ENCODE data around the gene LRMDA. TPM values are rescaled to one million over a fixed set of nuclear protein-coding genes. Genes with fewer than 3 reads are reported as not detected.

LRMDA gene
- total RNA-seq, 1 donor from 2014 or later, result not detected

DNA sequence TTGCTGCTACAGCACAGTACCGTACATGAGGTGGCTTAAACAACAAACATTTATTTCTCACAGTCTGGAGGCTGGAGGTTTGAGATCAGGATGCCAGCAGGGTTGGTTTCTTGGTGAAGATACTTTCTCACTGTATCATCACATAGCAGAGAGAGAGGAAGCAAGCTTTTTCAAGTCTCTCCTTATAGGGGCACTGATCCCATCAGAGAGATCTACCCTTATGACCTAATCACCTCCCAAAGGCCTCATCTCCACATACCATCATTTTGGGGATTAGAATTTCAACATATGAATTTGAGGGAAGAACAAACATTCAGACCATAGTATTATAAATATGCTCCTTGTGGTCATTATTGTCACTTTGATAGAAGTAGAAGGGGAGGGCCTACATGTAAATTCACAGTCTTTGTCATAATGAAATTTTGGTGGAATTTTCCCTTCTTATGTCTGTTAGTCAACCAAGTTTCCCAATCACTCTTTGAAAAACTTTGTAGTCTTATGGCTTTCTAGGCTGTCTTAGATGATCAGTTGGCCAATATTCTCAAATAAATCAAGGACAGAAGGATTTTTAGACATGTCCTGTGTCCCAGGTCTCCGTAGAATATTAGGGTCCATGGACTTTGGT lies 606.2 kb downstream of the LRMDA start:
- Mint-ChIP-seq H3K4me1 (no peaks in the 10 kb centered on the region), H3K27ac (no peak overlapping the region), H3K36me3 (ENCODE audit: low read depth) (no peaks in the 10 kb centered on the region), H3K4me3 (no peak overlapping the region), H3K27me3 (no peaks in the 10 kb centered on the region), H3K9me3 (no peaks in the 10 kb centered on the region)
- DNase-seq, result no peak
- intact Hi-C loops (cut with micrococcal nuclease), result loop anchor here (5.0 kb wide), 1 partner anchor 640 kb away; no protein-coding TSS in a partner anchor

DNA sequence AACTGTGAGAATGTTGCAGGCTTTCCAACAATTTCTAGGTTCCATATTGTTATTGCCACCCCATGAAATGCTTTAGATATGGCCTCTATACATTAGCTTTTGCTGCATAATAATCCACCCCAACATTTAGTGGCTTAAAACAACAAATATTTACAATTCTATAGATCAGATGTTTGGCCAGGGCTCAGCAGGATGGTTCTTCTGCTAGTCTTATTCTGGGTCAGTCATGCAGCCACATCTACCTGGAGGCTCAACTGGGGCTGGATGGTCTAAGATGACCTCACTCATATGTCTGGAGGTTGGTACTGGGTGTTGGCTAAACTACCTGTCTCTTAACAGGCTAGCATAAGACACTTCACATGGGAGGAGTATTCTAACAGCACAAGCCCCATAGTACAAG lies 607.3 kb downstream of the LRMDA start:
- intact Hi-C loops (cut with micrococcal nuclease), result loop anchor here (5.0 kb wide), 1 partner anchor 641 kb away; no protein-coding TSS in a partner anchor
- Mint-ChIP-seq H3K9me3 (no peaks in the 10 kb centered on the region), H3K4me3 (no peak overlapping the region), H3K36me3 (ENCODE audit: low read depth) (no peaks in the 10 kb centered on the region), H3K4me1 (no peaks in the 10 kb centered on the region), H3K27ac (no peak overlapping the region), H3K27me3 (no peaks in the 10 kb centered on the region)
- no peak for DNase-seq

DNA sequence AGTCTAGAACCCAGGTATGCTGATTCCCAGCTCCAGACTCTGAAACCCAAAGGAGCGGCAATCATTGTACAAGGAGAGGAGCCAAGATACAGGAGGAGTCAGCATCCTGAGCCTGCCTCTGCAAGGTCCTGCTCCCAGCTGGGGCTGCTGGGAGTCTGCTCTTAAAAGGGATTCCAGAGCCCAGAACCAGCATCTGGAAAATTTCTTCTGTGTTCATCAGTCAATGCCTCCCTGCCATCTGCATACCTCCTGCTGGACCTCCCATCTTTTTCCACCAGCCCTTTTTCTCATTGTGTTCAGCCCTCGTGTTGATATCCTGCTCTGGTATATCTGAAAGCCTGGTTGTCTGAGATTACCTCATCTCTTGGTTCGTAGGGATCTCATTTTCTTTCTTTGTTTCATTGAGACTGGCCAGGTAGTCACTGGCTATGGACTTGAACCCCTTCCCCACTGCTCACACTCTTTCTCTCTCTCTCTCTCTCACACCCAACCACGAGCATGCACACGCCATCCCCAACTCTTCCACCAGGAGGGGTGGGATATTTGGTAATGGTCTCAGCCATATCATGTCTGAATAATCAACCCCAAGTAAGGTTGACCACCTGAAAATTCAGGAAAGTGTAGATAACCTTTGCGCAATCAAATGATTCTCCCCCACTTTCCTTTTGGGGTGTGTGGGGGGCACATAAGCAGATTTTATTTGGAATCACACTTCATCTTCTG lies 608.8 kb downstream of the LRMDA start:
- DNase-seq, result no peak
- H3K27me3 Mint-ChIP-seq, result no peaks in the 10 kb centered on the region
- no peaks in the 10 kb centered on the region for H3K36me3 Mint-ChIP-seq (ENCODE audit: low read depth)
- H3K4me3 Mint-ChIP-seq, result no peak overlapping the region
- intact Hi-C loops (cut with micrococcal nuclease), result no loop called here
- H3K9me3 Mint-ChIP-seq, result no peaks in the 10 kb centered on the region
- no peak overlapping the region for H3K27ac Mint-ChIP-seq
- H3K4me1 Mint-ChIP-seq, result no peaks in the 10 kb centered on the region

DNA sequence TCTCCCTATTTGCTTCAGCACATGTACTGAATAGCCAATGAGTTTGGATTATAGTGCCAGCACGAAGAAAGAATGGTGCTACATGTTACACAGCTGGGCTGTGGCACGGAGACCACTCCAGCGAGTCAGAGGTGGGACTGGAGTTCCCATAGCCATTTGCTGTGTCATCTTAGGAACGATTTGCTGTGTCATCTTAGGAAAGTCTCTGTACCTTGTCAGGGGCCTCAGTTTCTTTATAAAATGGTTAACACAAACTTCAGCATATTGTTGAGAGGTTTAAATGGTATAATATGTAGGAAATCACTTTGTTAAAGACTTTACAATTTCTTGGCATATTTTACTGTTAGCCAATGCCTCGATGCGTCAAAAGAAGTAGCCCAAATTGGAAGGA lies 609.4 kb downstream of the LRMDA start:
- no peaks in the 10 kb centered on the region for H3K9me3 Mint-ChIP-seq
- no peaks in the 10 kb centered on the region for H3K4me1 Mint-ChIP-seq
- intact Hi-C loops (cut with micrococcal nuclease), result no loop called here
- DNase-seq, result no peak
- H3K4me3 Mint-ChIP-seq, result no peak overlapping the region
- H3K27ac Mint-ChIP-seq, result no peak overlapping the region
- H3K27me3 Mint-ChIP-seq, result no peaks in the 10 kb centered on the region
- H3K36me3 Mint-ChIP-seq (ENCODE audit: low read depth), result no peaks in the 10 kb centered on the region

DNA sequence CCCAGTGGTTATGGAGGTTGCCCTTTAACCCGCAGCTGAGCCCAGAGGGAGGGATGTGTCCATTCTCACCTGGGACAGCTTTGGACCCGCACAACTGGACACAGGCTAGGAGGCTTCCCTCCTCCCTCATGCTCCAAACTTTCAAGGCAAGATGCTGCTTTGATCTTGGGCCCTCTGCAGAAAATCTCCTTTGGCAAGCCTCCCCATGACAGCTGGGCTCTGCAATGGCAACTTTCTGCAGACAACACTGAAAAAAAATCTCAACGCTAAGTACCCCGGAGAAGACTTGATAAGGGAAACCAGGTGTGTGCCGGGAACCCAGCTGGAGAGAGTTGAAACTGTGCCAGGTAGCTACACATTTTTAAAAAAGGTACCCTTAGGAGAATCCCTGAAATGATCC lies 610.1 kb downstream of the LRMDA start:
- Mint-ChIP-seq H3K4me1 (no peaks in the 10 kb centered on the region), H3K36me3 (ENCODE audit: low read depth) (no peaks in the 10 kb centered on the region), H3K27me3 (no peaks in the 10 kb centered on the region), H3K9me3 (no peaks in the 10 kb centered on the region), H3K27ac (no peak overlapping the region), H3K4me3 (no peak overlapping the region)
- intact Hi-C loops (cut with micrococcal nuclease), result no loop called here
- no peak for DNase-seq

DNA sequence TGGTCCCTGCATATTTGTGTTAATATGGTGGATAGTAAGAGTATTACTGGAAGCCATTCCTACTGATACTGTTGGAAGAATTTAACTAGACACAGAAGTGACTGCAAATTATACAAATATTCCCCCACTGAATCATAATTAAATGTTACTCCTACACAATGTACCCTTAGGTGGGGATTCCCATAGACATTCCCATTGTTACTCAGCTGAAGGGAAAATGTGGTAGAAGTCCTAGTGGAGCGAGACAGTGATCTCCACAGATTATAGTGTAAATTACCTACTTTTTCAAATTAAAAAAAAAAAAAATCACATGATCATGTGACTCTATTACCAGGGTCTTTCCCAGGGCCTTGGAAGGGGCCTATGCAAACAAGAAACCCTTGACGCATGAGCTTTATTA lies 611.8 kb downstream of the LRMDA start:
- intact Hi-C loops (cut with micrococcal nuclease), result no loop called here
- H3K9me3 Mint-ChIP-seq, result no peaks in the 10 kb centered on the region
- H3K4me3 Mint-ChIP-seq, result no peak overlapping the region
- no peaks in the 10 kb centered on the region for H3K27me3 Mint-ChIP-seq
- no peak overlapping the region for H3K27ac Mint-ChIP-seq
- no peaks in the 10 kb centered on the region for H3K36me3 Mint-ChIP-seq (ENCODE audit: low read depth)
- no peak for DNase-seq
- no peaks in the 10 kb centered on the region for H3K4me1 Mint-ChIP-seq

DNA sequence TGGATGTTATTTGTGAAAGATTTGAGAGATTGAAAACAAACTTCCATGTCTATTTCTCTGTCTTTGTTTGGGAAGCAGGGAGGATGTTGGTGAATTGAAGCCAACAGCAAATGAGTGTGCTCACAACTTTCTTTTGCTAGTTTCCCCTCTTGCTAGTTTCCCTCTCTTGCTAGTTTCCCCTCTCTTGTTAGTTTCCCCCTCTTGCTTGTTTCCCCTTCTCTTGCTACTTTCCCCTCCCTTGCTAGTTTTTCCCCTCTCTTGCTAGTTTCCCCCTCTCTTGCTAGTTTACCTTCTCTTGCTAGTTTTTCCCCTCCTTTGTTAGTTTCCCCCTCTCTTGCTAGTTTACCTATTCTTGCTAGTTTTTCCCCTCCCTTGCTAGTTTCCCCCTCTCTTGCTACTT lies 613.3 kb downstream of the LRMDA start:
- intact Hi-C loops (cut with micrococcal nuclease), result no loop called here
- no peaks in the 10 kb centered on the region for H3K9me3 Mint-ChIP-seq
- H3K36me3 Mint-ChIP-seq (ENCODE audit: low read depth), result no peaks in the 10 kb centered on the region
- no peaks in the 10 kb centered on the region for H3K4me1 Mint-ChIP-seq
- no peak for DNase-seq
- no peak overlapping the region for H3K27ac Mint-ChIP-seq
- no peak overlapping the region for H3K4me3 Mint-ChIP-seq
- H3K27me3 Mint-ChIP-seq, result no peaks in the 10 kb centered on the region

DNA sequence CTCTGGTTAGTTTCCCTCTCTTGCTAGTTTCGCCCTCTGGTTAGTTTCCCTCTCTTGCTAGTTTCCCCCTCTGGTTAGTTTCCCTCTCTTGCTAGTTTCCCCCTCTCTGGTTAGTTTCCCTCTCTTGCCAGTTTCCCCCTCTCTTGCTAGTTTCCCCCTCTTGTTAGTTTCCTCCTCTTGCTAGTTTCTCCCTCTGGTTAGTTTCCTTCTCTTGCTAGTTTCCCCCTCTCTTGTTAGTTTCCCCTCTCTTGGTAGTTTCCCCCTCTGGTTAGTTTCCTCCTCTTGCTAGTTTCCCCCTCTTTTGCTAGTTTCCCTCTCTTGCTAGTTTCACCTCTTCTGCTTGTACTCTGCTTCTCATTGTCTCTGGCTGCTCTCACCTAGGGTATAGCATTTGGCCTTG lies 613.8 kb downstream of the LRMDA start:
- no peak overlapping the region for H3K4me3 Mint-ChIP-seq
- intact Hi-C loops (cut with micrococcal nuclease), result no loop called here
- H3K27ac Mint-ChIP-seq, result no peak overlapping the region
- no peaks in the 10 kb centered on the region for H3K36me3 Mint-ChIP-seq (ENCODE audit: low read depth)
- no peaks in the 10 kb centered on the region for H3K9me3 Mint-ChIP-seq
- no peak for DNase-seq
- no peaks in the 10 kb centered on the region for H3K27me3 Mint-ChIP-seq
- no peaks in the 10 kb centered on the region for H3K4me1 Mint-ChIP-seq

DNA sequence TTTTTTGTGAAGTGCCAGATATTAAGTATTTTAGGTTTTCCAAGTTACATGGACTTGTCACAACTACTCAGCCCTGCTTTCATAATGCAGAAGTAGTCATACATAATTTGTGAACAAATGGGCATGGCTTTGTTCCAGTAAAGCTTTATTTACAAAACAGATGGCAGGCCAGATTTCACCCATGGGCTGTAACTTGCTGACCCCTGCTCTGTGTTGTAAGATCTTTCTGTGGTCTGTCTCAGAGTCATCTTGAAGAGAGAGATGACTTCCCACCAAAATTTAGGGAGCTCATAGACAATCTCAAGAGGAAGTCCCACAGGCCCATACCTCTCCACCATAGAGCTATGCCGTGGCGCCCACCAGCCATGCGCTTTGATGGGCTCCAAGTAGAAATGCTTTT lies 616.1 kb downstream of the LRMDA start:
- Mint-ChIP-seq H3K9me3 (no peaks in the 10 kb centered on the region), H3K4me3 (no peak overlapping the region), H3K27ac (no peak overlapping the region), H3K27me3 (no peaks in the 10 kb centered on the region), H3K36me3 (ENCODE audit: low read depth) (no peaks in the 10 kb centered on the region), H3K4me1 (no peaks in the 10 kb centered on the region)
- no peak for DNase-seq
- intact Hi-C loops (cut with micrococcal nuclease), result no loop called here

DNA sequence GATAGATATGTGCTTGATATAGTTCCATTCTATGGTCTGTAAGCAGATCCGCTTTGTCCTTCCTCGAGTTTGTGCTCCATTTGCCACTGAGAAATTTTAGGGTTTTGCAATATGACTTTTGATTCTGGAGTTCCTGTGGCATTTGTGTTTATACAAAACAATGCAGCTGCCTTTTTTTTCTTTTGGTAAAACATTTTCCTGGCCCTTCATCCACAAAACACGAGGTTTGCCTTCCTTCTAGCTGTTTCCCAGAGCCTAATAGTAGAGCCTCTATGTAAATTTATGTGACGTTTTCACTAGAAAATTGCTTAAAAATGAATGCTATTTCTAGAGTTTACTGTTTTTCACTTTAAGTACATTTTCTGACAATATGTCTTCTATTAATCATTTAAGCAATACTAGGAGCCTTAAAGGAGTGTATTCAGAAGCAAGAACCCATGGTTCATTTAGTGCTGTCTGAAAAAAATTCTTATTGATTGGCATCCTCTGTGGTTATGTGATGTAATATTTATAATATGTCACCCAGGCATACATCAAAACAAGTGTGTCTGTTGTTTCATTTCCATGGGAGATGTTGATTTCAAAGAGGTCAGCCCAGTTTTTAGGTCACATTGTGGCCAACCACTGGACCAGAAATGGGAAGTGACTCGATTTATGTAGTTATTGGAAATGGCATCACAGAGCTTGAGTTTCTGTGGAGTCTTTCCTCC lies 618.3 kb downstream of the LRMDA start:
- no peak overlapping the region for H3K27ac Mint-ChIP-seq
- no peaks in the 10 kb centered on the region for H3K4me1 Mint-ChIP-seq
- H3K27me3 Mint-ChIP-seq, result no peaks in the 10 kb centered on the region
- intact Hi-C loops (cut with micrococcal nuclease), result no loop called here
- no peak for DNase-seq
- no peaks in the 10 kb centered on the region for H3K36me3 Mint-ChIP-seq (ENCODE audit: low read depth)
- peaks cover 4% of the 10 kb centered on the region for H3K9me3 Mint-ChIP-seq
- H3K4me3 Mint-ChIP-seq, result no peak overlapping the region

DNA sequence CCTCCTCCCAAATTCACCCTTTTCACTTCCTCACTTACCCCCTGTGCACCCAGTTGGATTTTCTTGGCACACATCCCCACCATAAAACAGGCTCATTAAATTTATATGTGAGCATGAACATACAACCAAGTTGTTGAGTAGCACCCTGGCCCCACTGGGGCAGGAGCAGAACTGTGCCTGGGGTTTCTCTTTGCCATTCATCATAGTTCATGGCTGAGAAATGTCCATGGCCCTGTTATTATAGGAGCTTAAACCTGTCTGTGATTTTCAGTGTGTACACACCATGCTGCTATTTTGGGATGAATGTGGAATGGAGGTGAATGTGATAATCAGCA lies 618.8 kb downstream of the LRMDA start:
- no peaks in the 10 kb centered on the region for H3K27me3 Mint-ChIP-seq
- DNase-seq, result no peak
- peaks cover 8% of the 10 kb centered on the region for H3K9me3 Mint-ChIP-seq
- H3K36me3 Mint-ChIP-seq (ENCODE audit: low read depth), result no peaks in the 10 kb centered on the region
- no peak overlapping the region for H3K27ac Mint-ChIP-seq
- H3K4me3 Mint-ChIP-seq, result no peak overlapping the region
- intact Hi-C loops (cut with micrococcal nuclease), result no loop called here
- H3K4me1 Mint-ChIP-seq, result no peaks in the 10 kb centered on the region

DNA sequence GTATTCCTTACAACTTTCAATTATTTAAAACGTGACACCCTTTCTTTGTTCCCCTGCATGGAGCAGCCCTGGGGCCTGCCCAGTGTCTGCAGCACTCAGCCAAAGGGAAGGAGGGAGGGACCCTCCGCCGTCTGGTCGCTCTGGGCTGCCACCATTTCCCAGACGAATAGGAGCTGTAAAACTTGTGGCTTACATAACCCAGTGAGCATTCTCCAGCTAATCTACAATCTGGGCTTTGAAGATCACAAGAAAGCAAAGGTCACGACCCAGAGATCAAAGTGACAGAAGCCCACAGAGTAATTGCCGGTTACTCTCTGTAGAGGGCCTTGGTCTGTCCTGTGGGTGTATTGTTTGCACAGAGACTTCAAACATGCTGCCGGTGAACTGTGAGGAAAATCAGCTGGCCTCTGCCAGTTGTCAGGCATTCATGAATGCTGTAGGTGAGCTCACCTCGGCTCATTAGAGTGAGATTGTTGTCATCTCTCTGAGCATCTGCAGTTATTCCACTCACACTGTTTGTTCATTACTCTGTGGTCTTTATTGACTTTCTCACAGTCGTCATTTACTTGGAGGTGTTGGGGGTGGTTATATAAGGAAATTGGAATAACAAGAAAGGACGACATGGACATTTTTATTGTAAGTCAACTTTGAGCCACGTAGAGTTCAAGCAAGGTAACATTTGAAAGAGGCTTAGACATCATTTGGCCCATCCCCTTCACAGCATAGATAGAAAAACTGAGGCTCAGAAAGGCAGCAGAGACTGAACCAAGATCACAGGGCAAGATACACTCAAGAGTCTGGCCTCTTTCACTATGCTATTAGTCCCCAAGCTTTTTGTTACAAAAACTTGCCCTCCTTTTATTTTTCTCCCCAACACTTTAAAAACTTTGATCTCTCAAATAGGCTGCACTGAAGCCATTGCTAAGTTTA lies 619.8 kb downstream of the LRMDA start:
- no peaks in the 10 kb centered on the region for H3K27me3 Mint-ChIP-seq
- no peaks in the 10 kb centered on the region for H3K4me1 Mint-ChIP-seq
- no peak overlapping the region for H3K4me3 Mint-ChIP-seq
- H3K36me3 Mint-ChIP-seq (ENCODE audit: low read depth), result no peaks in the 10 kb centered on the region
- intact Hi-C loops (cut with micrococcal nuclease), result no loop called here
- no peak overlapping the region for H3K27ac Mint-ChIP-seq
- no peak for DNase-seq
- H3K9me3 Mint-ChIP-seq, result peaks cover 8% of the 10 kb centered on the region

DNA sequence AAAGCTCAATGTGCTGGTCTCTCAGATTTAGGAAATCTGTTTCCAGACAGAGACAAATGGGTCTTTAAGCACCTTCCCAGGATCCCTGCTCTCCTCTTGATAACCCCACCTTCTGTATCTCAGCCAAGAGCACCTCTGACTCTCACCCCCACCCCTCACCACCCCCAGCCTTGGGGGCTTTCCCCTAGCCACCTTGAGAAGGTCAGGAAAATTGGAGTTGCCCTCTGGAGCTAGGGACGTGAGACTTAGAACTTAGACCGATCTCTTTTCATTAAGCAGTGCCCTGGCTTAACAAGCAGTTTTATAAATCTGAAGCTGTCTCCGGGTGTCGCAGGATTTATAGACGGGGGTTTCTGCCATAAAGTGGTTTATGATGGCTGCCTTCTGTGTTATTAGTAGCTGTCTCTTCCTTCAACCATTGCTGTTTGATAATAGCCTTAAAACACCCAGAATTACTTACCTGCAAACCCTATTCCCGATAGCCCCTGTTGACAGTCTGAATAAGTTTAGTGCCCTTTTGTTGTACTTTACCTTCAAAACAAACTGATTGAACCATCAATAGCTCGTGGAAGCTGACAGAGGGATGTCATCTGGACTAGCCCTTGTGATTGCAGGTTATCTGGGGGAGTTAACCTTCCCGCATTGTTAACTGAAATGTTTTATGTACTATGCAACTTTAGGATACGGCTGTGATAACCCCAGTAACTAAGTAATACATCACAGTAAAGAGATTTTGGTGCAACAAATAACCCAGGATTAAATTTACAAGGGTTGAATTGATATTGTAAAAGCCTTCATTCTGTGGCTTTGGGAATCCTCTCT lies 621.5 kb downstream of the LRMDA start:
- Mint-ChIP-seq H3K9me3 (peaks cover 15% of the 10 kb centered on the region), H3K27ac (no peak overlapping the region), H3K4me3 (no peak overlapping the region), H3K27me3 (no peaks in the 10 kb centered on the region), H3K36me3 (ENCODE audit: low read depth) (no peaks in the 10 kb centered on the region), H3K4me1 (no peaks in the 10 kb centered on the region)
- DNase-seq, result no peak
- intact Hi-C loops (cut with micrococcal nuclease), result no loop called here
